Glomerular visceral epithelial cell (primary cell): ENCODE data around the gene ATP6V0E2.
A peak's percentile ranks its signal among the peaks of the same experiment; 100 is the strongest.
"Not testable (repeated sequence)": the region's sequence is repeated elsewhere in the genome, so short reads cannot be mapped to it uniquely, and the experiment has no call there.

Experiments
- DNase-seq: peaks from one replicate; pipeline ENCODE4 v3.0.0-alpha.2; 2016; ENCODE audit errors: extremely low spot score

ATP6V0E2 gene

DNA sequence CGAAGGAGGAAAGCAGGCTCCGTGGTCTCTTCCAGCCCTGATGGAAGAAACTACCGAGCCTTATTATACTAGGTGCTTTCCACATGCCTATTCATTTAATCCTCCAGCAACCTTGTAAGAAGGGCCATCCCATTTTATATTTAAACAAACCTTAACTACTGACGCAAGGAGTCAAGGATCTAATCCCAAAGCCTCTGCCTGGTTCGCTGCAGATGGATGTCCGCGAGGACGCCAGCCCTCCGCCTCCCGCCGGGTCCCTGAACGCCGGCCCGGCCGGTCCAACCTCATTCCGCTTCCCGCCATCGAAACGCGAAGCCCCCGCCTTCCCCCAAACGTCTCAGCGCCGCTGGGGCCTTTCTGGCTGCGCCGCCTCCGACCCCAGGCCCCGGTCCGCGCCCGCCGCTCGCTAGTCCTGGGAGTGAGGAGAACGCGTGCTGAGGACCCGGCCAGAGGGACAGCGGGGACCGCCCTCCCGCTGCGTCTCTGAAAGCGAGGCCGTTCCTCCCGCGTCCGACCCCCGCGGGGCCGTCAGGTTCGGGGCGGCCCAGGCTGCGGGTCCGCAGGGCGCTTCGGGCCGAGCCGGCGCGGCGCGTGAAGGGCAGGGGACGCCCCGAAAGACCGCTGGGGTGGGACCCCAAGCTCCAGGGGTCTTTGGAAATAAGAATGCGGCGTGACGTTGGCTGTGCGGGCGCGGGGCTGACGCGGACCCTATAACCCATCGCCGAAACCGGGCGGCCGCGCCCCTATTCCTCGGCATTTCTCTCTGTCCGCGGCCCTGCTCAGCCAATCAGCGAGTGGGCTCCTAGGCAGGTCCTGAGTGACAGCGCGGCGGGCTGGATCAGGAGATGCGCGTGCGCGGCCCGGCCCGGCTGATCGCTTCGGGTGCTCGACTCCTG, at the start of gene ATP6V0E2:
TSS of gene ATP6V0E2 (plus strand) at position 896 of the 896 bp plus-strand sequence. CDS start 97 bp downstream, outside the sequence.
- peak; percentile 94 for DNase-seq

DNA sequence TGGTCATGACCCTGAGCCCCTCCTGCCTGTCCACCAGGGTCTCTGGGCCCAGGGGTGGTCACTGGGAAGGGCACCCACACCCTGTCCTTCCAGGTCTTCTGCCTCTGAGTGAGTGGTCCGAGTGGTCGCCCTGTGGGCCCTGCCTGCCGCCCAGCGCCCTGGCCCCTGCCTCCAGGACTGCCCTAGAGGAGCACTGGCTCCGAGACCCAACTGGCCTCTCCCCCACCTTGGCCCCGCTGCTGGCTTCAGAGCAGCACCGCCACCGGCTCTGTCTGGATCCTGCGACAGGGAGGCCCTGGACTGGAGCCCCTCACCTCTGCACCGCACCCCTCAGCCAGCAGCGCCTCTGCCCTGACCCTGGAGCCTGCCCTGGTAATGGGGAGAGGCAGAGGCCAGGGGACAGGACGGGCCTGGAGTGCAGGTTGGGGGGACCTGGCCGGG, 49.4 kb upstream of the ATP6V0E2 start:
- DNase-seq, result no peak

DNA sequence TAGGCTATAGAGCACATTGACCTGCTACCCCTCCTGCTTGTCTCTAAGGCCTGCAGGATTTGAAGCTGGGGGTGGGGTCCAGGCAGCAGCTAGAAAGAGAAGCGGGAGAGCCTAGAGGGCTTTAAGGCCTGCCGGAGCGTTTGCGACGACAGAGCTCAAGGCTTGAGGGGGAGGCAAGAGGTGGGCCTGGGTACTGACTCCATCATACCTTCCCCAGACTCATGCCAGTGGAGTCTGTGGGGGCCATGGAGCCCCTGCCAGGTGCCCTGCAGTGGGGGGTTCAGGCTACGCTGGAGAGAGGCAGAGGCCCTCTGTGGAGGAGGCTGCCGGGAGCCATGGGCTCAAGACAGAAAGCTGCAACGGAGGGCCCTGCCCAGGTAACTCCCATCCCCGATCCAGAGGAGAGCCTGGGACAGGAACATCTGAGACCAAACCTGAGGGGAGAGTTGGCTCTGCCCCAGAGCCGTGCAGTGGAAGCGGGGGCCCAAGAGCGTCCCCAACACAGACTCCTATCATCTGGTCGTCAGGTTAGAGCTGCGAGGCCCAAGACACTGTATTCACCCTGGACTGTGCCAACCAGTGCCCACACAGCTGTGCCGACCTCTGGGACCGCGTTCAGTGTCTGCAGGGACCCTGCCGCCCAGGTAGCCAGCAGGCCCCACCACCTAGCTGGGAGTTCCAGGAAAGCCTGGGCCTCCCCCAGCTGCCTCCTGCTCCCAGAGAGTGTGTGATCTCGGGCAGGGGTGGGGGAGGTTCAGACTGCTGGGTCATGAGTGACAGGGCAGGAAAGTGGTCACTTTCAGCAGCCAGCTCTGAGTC, 48.8 kb upstream of the ATP6V0E2 start:
- no peak for DNase-seq

DNA sequence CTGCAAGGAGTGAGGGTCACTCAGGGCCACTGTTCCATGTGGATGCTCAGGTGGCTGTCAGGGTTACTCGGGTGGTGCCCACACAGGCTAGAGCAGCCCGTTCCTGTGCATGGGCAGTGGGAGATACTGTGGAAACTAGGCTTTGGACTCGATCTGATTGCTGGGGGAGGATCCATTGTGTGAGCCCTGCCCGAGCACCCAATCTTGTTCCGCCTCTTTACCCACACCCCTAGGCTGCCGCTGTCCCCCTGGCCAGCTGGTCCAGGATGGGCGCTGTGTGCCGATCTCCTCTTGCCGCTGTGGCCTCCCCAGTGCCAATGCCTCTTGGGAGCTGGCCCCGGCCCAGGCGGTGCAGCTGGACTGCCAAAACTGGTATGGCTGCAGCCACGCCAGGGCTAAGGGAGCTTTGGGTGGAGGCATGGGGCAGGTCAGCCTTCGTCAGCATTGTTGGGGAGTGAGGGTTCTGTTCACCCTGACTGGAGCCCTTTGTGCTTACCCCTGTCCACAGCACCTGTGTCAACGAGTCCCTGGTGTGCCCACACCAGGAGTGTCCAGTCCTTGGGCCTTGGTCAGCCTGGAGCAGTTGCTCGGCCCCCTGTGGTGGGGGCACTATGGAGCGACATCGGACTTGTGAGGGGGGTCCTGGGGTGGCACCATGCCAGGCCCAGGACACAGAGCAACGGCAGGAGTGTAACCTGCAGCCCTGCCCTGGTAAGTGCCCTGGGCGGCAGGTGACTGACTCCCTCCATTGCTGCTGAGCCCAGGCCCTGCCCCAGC, 48.0 kb upstream of the ATP6V0E2 start:
- DNase-seq, result no peak

DNA sequence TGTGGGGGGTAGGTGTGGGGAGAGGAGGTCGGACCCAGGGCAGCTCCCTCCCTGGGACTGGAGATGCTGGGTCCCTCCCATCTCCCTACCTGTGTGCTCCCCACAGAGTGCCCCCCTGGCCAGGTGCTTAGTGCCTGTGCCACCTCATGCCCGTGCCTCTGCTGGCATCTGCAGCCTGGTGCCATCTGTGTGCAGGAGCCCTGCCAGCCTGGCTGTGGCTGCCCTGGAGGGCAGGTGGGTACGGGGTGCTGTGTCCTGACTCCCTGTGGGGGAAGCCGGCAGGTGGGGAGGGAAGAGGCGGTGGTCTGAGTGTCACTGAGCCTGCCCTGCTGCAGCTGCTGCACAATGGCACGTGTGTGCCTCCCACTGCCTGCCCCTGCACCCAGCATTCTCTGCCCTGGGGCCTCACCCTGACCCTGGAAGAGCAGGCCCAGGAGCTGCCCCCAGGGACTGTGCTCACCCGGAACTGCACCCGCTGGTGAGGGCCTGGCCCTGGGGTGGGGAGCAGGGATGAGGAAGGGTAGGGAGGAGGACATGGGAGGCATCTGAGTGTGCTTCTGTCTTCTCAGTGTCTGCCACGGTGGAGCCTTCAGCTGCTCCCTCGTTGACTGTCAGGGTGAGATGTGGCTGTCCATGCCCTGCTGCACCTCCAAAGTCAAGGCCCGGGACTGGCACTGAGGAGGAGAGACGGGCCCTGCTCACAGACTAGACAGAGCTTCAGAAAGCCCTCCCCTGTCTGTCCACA, 47.3 kb upstream of the ATP6V0E2 start:
- no peak for DNase-seq

DNA sequence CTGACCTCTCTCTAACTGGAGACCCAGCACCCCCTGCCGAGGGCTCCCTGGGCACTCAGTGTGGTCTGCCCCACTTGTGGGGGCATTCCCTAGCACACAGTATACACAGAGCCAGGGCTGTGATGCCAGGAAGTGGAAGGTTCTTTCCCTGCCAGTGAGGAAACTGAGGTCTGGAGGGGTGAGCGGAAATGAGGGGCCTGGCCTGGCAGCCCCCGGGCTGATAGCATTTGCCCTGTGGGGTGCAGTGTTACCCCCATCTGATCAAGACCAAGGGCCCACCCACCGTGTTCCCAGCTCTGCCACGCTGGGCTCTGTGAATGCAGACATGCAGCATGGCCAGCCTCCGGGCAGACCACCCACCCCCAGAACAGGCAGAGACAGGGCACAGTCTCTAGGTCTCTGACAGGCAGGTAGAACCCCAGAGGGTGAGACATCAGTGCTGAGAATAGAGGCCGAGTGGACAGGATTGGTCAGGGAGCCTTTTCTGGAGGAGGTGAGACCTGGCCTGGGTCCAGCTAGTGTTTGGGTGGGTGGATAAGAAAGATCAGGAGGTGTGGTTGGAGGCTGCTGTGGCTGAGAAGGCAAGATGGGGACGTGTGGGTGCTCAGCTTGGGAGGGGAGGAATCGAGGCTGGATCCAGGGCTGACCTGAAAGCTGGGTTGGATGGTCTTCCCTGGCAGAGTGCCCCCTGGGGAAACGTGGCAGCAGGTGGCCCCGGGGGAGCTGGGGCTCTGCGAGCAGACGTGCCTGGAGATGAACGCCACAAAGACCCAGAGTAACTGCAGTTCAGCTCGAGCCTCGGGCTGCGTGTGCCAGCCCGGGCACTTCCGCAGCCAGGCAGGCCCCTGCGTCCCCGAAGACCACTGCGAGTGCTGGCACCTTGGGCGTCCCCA, 46.4 kb upstream of the ATP6V0E2 start:
- no peak for DNase-seq

DNA sequence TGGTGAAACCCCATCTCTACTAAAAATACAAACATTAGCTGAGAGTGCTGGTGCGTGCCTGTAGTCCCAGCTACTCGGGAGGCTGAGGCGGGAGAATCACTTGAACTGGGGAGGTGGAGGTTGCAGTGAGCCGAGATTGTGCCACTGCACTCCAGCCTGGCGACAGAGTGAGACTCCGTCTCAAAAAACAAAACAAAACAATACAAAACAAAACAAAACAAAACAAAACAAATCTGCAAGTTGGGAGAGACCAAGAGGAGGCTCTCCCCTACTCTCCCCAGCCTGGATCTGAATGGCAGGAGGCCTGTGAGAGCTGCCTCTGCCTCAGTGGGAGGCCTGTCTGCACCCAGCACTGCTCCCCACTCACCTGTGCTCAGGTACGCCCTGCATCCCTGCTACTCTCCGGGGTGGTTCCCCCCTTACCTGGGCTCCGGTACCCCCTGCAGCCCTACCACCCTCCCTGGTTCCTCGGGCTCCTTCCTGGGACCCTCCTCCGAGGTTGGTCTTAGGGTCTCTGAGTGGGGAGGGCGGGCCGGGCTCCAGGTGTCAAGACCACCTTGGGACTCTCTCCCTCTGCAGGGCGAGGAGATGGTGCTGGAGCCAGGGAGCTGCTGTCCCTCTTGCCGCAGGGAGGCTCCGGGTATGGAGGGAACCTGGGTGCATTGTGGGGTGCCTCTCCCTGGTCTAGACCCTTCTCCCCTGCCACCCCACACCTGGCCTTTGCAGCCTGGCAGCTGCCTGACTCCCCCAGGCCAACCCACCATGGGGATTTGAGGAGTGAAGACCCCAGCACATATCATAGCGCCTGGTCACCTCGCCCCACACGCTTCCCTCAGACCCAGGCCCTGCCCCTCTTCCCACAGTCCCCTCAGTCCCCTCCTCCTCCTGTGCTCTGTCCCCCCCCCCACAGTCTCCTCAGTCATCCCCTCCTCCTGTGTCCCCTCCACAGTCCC, 45.1 kb upstream of the ATP6V0E2 start:
- no peak for DNase-seq

DNA sequence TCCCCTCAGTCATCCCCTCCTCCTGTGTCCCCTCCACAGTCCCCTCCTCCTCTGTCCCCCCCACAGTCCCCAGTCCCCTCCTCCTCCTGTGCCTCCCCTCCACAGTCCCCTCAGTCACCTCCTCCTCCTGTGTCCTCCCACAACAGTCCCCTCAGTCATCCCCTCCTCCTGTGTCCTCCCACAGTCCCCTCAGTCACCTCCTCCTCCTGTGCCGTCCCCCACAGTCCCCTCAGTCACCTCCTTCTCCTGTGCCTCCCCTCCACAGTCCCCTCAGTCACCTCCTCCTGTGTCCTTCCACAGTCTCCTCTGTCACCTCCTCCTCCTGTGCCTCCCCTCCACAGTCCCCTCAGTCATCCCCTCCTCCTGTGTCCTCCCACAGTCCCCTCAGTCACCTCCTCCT, 43.2 kb upstream of the ATP6V0E2 start:
- DNase-seq, result not testable (repeated sequence)

DNA sequence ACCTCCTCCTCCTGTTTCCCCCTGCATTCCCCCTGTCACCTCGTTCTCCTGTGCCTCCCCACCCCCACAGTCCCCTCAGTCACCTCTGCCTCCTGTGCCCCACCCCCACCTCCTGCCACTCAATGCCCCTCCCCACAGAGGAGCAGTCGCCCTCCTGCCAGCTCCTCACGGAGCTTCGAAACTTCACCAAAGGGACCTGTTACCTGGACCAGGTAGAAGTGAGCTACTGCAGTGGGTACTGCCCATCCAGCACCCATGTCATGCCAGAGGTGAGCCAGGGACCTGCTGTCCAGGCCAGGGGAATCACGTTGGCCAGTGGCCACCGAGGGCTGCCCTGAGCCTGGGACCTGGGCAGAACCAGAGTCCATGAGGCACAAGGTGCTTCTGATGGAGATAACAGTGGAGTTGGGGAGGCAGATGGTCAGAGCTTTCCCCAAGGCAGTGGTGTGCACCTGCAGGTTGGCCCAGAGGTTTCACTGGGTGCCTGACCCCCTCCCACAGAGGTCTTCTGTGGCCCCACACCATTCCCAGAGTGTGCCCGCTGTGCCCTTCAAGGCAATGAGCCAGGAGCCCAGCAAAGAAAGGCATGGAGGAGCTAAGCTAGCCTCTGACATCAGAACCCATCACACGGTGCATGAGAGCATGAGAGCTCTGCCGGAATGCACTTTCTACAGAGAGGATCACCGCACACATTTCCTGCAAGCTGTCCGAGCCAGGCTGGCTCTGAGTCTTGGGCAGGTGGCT, 42.6 kb upstream of the ATP6V0E2 start:
- DNase-seq, result no peak

DNA sequence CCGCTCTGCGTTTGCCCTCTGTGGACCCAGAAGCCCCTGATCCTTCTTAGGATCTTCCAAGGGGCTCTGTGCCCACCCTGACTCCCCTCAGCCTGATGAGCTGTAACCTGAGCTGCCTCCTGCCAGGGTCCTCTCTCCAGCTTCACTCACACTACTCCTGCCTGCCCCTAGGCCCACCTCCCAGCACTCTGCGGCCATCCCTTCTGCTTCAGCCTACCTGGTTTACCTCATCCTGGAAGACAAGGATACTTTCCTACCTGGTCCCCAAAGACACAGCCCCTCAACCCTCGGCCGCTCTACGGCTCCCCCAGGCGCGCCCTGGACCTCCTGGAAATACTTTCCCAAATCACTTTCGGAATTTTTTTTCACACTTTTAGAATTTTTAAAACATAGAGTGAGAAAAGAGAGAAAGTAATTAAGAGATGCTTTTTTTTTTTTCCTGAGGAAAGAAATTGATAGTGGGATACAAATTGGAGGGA, 42.0 kb upstream of the ATP6V0E2 start:
- no peak for DNase-seq

DNA sequence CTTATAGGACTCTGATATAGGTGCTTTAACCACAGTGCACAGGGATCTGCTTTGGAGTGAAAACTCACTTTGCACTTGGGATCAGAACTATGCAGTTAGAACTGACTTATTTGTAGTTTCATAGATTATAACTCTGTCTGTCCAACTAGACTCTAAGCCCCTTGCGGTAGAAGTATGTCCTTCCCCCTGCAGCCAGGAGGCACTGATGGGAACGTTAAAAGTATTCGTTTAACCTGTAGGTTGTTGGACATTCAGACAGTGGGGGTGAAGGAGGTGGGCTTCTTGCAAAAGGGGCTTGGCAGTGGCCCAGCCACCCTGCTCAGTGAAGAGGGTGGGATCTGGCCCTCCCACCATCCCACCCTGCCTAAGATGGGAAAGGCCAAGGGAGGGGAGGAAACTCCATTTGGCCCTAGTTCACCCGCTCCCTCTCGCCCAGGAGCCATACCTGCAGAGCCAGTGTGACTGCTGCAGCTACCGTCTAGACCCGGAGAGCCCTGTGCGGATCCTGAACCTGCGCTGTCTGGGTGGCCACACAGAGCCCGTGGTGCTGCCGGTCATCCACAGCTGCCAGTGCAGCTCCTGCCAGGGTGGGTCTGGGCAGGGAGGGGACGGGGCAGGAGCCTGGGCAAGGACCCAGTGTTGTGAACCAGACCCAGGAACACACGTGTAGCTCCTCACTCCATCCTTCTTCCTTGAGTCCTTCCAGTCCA, 41.3 kb upstream of the ATP6V0E2 start:
- no peak for DNase-seq

DNA sequence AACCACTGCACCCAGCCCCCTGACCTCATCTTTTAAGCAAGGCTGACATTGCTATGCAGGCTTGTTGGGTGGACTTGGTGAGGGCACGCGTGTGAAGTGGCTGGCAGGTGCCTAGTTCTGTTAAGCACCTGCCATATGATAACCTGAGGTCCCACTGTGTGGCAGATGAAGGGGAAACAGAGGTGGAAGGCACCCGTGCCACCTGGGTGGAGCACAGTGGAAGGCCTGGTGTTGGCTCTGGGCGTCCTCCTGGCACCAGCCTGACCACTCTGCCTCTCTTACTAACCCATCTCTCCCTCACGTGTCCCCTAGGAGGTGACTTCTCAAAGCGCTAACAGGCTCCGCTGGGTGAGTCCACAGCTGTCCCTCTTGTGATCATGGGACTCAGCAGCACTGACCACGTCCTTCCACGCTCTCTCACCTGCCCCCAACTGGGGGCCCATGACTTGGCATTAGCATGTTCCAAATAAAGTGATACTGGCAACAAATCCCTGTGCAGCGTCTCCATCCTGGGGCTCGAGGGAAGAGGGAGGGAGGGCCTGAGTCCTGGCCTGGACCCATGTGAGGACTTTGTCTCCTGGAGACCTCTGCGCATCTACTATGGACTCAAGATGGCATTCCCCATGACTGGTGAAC, 40.2 kb upstream of the ATP6V0E2 start:
- DNase-seq, result no peak

DNA sequence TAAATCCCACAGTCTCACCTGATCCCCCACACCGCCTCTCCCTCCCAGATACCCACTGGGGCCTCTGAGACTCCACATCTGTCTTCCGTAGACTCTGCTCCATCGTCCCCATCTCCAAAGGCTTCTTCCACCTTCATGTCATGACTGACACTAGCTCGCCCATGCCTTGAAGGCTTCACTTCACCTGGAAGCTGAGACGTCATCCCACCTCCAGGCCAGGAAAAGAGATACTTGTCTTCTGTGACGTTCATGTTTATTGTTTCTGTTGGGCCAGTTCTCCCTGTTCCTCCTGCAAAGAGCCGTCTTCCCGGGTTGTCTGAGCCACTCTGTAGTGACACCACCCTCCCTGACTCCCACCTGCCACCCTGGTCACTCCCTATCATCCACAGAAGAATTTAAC, 39.2 kb upstream of the ATP6V0E2 start:
- DNase-seq, result no peak

DNA sequence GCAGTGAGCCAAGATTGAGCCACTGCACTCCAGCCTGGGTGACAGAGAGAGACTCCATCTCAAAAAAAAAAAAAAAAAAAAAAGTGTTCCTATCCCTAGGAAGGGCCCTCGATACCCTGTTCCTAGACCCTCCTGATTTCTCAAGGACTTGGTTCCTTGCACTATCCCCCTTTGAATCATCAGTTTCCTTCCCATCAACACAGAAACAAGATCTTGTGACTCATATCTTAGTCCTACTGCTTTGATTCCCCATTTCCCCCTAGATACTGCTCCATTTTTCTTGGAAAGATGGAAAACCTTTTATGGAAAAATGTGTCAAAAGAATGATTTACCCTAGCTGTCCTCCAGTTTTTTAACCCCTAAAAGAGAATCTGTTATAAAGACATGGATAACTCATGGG, 37.3 kb upstream of the ATP6V0E2 start:
- no peak for DNase-seq

DNA sequence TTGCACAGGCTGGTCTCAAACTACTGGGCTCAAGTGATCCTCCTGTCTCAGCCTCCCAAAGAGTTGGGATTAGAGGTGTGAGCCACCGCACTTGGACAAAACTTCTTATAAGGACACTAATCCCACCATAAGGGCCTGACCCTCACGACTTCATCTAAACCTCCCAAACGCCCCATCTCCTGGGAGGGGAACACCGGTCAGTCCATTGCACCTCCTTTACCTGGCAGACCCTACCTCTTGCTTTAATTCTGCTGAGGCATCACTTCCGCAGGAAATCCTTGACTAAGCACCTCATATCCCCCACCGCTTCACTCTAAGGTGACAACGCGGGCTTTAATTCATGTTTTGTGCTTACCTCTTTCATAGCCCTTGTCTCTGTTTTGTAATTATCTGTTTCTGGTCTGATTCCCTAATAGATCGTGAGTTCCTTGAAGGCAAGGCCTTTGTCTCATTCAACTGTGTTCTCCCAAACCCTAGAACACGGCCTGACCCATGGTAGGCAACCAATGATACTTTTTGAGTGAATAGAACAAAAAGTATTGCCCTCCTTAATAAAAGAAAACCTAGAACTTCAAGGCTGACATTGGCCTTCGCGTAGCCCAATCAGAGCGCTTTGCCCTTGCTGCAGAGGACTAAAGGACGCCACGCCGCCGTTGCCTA, 36.1 kb upstream of the ATP6V0E2 start:
- DNase-seq, result no peak

DNA sequence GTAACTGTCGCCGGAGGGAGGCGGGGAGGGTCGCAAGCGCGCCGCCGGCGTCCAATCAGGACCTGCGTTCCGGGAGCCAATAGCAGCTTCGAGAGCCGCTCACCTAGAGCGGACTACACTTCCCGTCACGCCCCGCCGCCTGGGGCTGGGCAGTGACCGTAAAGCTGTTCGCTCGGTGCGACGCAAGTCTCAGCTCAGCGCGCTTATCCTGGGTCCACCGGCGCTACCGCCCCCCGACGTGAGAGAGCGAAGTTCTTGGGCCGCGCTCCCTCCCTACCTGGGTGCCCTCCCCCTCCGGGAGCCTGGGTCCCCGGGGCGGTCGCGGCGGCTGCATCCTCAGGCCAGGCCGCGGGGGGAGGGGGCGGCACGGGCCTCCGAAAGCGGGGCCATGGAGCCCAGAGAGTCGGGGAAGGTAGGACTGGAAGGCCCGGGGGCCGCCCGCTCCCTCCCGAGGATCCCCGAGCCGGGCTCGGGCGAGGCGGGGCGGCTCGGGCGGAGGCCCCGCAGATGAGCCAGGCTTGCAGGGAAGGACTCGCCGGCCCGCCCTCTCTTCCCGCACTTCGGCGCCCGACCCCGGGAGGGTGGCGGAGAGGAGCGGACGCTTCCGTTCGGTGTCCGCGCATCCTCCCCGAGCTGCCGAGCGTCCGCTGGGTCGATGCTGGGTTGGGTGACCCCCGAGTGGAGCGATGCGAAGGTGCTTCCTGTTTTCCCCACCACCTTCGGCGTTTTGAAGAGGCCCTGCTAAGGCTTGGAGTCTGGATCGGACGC, 35.4 kb upstream of the ATP6V0E2 start, which contains the start of gene ZNF862:
TSS of gene ZNF862 (plus strand) at position 152 of the 768 bp plus-strand sequence. CDS start at position 389, 237 bp downstream.
- peak; percentile 95 for DNase-seq
